ENCODE data around the gene ADRA2A. TPM values are rescaled to one million over a fixed set of nuclear protein-coding genes. Genes with fewer than 3 reads are reported as not detected.

Gene ADRA2A
- total RNA-seq, 3 donors from 2014 or later, result 7.8 to 18.4 (median 14.9) TPM

- no peaks in the 10 kb centered on the region for H3K4me1 ChIP-seq
- no peak for DNase-seq (ENCODE audit: low spot score in 2 of 2)
- H3K27me3 ChIP-seq, result no peaks in the 10 kb centered on the region
- TF ChIP-seq POLR2A (IDR thresholded peaks at IDR 0.05) (no peak), POLR2AphosphoS5 (IDR thresholded peaks at IDR 0.05) (no peak), CTCF (IDR thresholded peaks at IDR 0.05) (no peak)
- H3K27ac ChIP-seq, result no peak overlapping the region
- no peak overlapping the region for H3K4me3 ChIP-seq
- intact Hi-C loops (cut with DNase I; ENCODE audit: low total_unique reads), result no loop called here
- H3K36me3 ChIP-seq, result no peaks in the 10 kb centered on the region
- H3K9me3 ChIP-seq, result no peaks in the 10 kb centered on the region
Measured at GRCh38 chr10:111113238-111113960, 36.6 kb downstream of the ADRA2A start.

DNA sequence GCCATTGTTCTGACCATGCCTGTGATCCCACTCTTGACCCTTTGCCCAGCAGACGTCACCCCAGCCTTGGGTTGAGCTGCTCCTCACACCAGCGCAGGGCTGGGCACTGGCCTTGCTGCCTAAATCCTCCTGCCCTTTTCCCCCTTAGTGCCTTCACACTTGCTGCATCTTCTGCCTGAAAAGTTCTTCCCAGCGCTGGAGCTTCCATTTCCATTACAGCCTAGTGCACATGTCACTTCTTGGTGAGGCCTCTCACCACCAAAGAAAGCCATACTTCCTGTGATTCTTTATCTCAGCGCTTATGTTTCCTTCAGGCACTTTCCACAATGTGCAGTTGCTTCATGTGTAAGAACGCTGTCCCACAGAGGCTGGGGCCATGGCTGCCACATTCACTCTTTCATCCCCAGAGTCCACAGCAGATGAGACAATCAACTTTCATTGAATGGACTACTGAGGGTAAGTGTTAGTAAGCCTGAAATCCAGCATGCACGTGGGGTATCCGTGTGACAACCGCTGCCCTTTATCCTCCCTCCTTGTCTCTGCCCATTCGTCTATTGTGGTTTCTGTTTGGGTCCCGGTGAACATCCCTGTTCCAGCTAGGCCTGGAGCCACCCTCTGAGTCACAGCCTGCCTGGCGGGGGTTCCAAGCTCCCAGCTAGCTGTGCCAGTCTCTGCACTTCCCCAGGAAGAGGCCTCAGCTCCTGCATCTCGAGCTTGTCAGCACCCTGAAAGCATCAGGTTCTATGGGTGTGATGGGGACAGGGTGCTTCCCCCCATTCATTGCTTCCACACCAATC is 37.3 kb downstream of the ADRA2A start:
- TF ChIP-seq POLR2AphosphoS5 (IDR thresholded peaks at IDR 0.05), result no peak
- TF ChIP-seq POLR2A (IDR thresholded peaks at IDR 0.05), result no peak
- TF ChIP-seq CTCF (IDR thresholded peaks at IDR 0.05), result no peak
- intact Hi-C loops (cut with DNase I; ENCODE audit: low total_unique reads), result no loop called here
- DNase-seq (ENCODE audit: low spot score in 2 of 2), result no peak
- Histone ChIP-seq H3K36me3 (no peaks in the 10 kb centered on the region), H3K9me3 (no peaks in the 10 kb centered on the region), H3K4me1 (no peaks in the 10 kb centered on the region), H3K27me3 (no peaks in the 10 kb centered on the region), H3K4me3 (no peak overlapping the region), H3K27ac (no peak overlapping the region)

- no peaks in the 10 kb centered on the region for H3K9me3 ChIP-seq
- no peak for DNase-seq (ENCODE audit: low spot score in 2 of 2)
- intact Hi-C loops (cut with DNase I; ENCODE audit: low total_unique reads), result no loop called here
Measured at GRCh38 chr10:111114758-111115500, 38.1 kb downstream of the ADRA2A start.

DNA sequence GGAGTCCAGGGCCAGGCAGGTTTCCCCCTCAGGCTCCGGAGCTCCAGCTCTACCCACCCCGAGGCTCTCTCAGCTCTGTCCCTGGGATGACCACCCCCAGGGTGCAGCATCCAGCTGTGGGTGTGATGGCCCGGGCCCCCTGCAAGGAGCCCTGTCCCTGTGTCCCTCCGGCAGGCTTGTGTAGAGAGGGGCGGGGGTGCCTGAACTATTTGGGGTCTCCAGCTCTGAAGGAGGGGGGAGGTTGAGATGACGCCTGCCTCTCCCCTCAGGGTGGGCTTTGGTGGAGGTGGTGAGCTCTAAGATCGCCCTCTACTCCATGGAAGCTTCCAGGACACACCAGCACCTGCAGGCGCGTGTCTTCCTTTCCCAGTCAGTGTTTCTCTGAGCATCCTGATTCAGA is 39.4 kb downstream of the ADRA2A start:
- H3K4me1 ChIP-seq, result no peaks in the 10 kb centered on the region
- no peak overlapping the region for H3K4me3 ChIP-seq
- no peaks in the 10 kb centered on the region for H3K27me3 ChIP-seq
- no peaks in the 10 kb centered on the region for H3K9me3 ChIP-seq
- intact Hi-C loops (cut with DNase I; ENCODE audit: low total_unique reads), result no loop called here
- no peak for TF ChIP-seq POLR2A (IDR thresholded peaks at IDR 0.05)
- no peak for TF ChIP-seq CTCF (IDR thresholded peaks at IDR 0.05)
- TF ChIP-seq POLR2AphosphoS5 (IDR thresholded peaks at IDR 0.05), result no peak
- no peak for DNase-seq (ENCODE audit: low spot score in 2 of 2)
- no peak overlapping the region for H3K27ac ChIP-seq
- no peaks in the 10 kb centered on the region for H3K36me3 ChIP-seq

More at GRCh38 chr10:111114758-111115500, 38.1 kb downstream of the ADRA2A start:
- Histone ChIP-seq H3K4me1 (no peaks in the 10 kb centered on the region), H3K36me3 (no peaks in the 10 kb centered on the region), H3K27me3 (no peaks in the 10 kb centered on the region), H3K27ac (no peak overlapping the region), H3K4me3 (no peak overlapping the region)
- TF ChIP-seq POLR2AphosphoS5 (IDR thresholded peaks at IDR 0.05) (no peak), CTCF (IDR thresholded peaks at IDR 0.05) (no peak), POLR2A (IDR thresholded peaks at IDR 0.05) (no peak)
